GM12891 (cell line): ENCODE results near the gene ARHGAP11A.

Experiments
- DNase-seq: peaks from one replicate; pipeline ENCODE4 v3.0.0; 2011; ENCODE audit warnings: low spot score; ENCODE audit not compliant: insufficient read length
- FAIRE-seq: peaks from 2 replicates; lab custom pipeline; 2011; peaks lifted over from hg19 to GRCh38; lab: Jason Lieb, UNC
- PAX5 ChIP-seq: IDR thresholded peaks from 2 replicates; pipeline ENCODE4 v1.6.1; 2011; ENCODE audit warnings: low read length, moderate library complexity, mild to moderate bottlenecking; ENCODE audit not compliant: insufficient read depth, severe bottlenecking
- POLR2A ChIP-seq: IDR thresholded peaks from 2 replicates; pipeline ENCODE4 v1.6.1; 2011; ENCODE audit warnings: low read depth, low read length, control low read depth
- POLR2AphosphoS5 ChIP-seq: IDR thresholded peaks from 2 replicates; pipeline ENCODE4 v1.6.1; 2011; ENCODE audit warnings: low read depth, low read length, control low read depth
- POU2F2 ChIP-seq: IDR thresholded peaks from 2 replicates; pipeline ENCODE4 v1.6.1; 2011; ENCODE audit warnings: low read depth, mild to moderate bottlenecking, control low read depth, low read length, moderate library complexity
- SPI1 ChIP-seq: IDR thresholded peaks from 2 replicates; pipeline ENCODE4 v1.6.1; 2011; ENCODE audit warnings: low read depth, low read length, control low read depth
- TAF1 ChIP-seq: IDR thresholded peaks from 2 replicates; pipeline ENCODE4 v1.6.1; 2011; ENCODE audit warnings: low read depth, low read length, control low read depth

The ARHGAP11A gene

DNA sequence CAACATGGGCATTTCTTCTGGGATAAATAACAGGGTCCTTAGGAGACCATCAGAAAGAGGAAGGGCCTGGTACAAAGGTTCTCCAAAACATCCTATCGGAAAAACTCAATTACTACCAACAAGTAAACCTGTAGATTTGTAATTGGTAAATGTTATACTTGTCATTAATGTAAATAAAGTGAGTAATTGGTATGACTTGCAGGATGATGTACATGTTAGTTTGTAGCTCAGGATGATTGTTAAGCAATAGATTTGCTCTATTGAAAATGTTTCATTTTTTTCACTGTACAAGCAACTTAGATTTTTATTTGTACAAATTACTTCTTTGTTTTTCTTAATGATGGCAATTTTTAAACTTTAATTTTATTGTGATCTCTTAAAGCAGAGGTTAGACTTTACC, 22.4 kb downstream of the ARHGAP11A start:
- FAIRE-seq (no peak), DNase-seq (no peak)
- TF ChIP-seq POLR2A (no peak), SPI1 (no peak), PAX5 (no peak), POLR2AphosphoS5 (no peak), POU2F2 (no peak), TAF1 (no peak)

DNA sequence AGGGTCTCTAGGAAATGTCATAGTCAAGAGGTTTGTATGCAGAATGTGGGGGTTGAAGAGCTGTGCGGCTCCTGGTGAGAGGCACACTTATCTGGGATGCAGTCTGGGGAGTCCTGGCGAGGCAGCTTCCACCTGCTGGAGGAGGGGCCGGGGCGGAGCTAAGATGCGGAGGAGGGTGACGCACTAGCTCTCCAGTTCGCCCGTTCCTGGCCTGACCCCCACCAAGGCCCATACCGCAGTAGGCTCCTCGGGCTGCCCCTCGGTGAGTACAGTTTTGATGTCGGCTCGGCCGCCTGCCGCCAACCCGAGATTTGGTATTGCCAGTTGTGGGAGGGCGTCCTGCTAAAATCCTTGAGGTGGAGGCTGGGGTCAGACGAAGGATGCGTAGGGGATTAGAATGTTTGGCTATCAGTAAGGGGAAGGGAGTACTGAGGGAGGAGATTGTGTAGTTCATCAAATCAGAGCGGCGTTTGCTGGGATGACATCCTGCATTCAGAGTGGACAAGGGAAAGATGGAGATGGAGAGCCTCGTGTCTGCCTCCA, 26.3 kb downstream of the ARHGAP11A start, which contains the start of gene SCG5:
Gene SCG5, plus strand, starts transcription at position 194 of the 543 bp plus-strand sequence. CDS start 1,883 bp downstream, outside the sequence.
- DNase-seq (no peak), FAIRE-seq (no peak)
- TF ChIP-seq POLR2A = no peak
- TF ChIP-seq POU2F2 = no peak
- TF ChIP-seq TAF1 = no peak
- TF ChIP-seq SPI1 = no peak
- TF ChIP-seq POLR2AphosphoS5 = peak; percentile 44; the same call in 1 of the 2 replicates

- no peak for FAIRE-seq
- no peak for DNase-seq
- TF ChIP-seq TAF1 = no peak
- no peak for TF ChIP-seq POLR2AphosphoS5
- no peak for TF ChIP-seq POU2F2
- no peak for TF ChIP-seq POLR2A
- TF ChIP-seq SPI1 = no peak
- TF ChIP-seq PAX5 = no peak
Observed at GRCh38 chr15:32642667-32643435, 27.5 kb downstream of the ARHGAP11A start.

- TF ChIP-seq POU2F2 (no peak), POLR2A (no peak), POLR2AphosphoS5 (no peak), SPI1 (no peak), PAX5 (no peak), TAF1 (no peak)
- DNase-seq (no peak), FAIRE-seq (no peak)
Observed at GRCh38 chr15:32643907-32644445, 28.7 kb downstream of the ARHGAP11A start.

DNA sequence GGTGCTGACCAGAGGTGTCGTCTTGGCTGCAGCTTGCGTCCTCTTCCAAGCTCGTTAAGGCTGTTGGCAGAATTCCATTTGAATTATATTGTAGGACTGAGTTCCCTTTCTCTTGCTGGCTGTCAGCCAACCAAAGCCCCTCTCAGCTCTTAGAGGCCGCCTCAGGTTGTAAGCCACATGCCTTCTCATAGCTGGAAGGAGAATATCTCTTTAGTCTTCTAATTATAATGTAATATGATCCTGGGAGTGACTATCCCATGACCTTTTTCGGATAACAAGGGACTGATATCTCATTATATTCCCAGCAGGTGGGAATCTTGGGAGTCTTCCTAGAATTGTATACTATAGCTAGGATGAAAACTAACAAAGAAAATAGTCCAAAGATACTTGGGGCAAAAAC, 31.0 kb downstream of the ARHGAP11A start:
- no peak for TF ChIP-seq SPI1
- TF ChIP-seq PAX5 = no peak
- TF ChIP-seq POLR2A = no peak
- no peak for TF ChIP-seq POLR2AphosphoS5
- TF ChIP-seq POU2F2 = no peak
- TF ChIP-seq TAF1 = no peak
- FAIRE-seq (no peak), DNase-seq (no peak)

- DNase-seq (no peak), FAIRE-seq (no peak)
- TF ChIP-seq SPI1 (no peak), TAF1 (no peak), POU2F2 (no peak), PAX5 (no peak), POLR2AphosphoS5 (no peak), POLR2A (no peak)
Observed at GRCh38 chr15:32649342-32649741, 34.0 kb downstream of the ARHGAP11A start.

DNA sequence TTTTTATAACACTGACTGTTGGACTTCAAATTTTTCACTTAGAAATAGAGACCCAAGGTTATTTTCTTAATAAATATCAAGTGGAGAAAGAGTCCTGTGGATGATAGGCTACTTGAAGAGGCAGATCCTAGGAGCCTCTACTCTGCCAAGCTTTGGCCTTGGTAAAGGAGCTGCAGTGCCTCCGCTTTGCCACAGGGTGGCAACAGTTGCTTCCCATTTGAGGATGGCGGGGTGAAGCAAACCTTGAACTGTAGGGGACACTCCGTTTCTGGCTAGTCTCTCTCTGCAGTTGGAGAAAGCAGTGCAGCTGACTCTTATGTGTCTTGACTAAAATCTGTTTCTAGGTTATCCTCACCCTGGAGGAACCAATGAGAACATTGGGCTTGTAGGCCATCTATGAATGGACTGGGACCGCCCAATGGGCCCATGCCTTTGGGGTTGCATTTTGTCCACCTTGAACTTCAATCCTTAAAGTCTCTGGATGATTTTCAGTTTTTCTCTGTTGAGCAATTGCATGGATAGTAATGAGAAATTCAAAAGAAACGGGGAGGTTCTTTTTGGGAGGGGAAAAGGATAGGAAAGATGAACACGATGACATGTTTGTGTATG, 36.0 kb downstream of the ARHGAP11A start:
- peak; percentile 58 for DNase-seq
- peak; percentile 45 for FAIRE-seq
- no peak for TF ChIP-seq SPI1
- no peak for TF ChIP-seq POLR2A
- no peak for TF ChIP-seq POU2F2
- TF ChIP-seq PAX5 = no peak
- no peak for TF ChIP-seq TAF1

DNA sequence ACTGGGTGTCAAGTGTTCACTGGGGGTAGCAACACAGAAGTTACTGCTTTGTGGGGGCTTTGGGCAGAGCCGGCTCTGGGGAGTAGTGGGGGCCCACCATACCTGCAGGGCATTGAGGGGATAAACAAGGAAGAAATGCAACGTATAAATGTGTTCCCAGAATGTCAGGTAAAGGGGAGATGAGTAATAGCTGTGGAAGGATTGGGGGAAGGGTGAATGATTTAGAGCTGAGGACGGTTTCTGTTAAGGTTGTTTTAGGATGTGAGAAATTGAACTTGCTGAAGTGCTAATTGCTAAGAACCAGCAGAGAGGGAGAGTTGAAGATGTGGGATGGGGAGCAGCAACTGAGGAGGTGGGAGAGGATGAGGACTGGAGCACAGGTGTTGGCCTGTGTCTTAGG, 36.9 kb downstream of the ARHGAP11A start:
- FAIRE-seq (no peak), DNase-seq (no peak)
- TF ChIP-seq POLR2AphosphoS5 (no peak), POU2F2 (no peak), PAX5 (no peak), TAF1 (no peak), SPI1 (no peak), POLR2A (no peak)

- DNase-seq (no peak), FAIRE-seq (no peak)
- TF ChIP-seq TAF1 = no peak
- TF ChIP-seq POLR2AphosphoS5 = no peak
- no peak for TF ChIP-seq PAX5
- TF ChIP-seq POLR2A = no peak
- no peak for TF ChIP-seq POU2F2
- no peak for TF ChIP-seq SPI1
Observed at GRCh38 chr15:32656091-32656490, 40.8 kb downstream of the ARHGAP11A start.

DNA sequence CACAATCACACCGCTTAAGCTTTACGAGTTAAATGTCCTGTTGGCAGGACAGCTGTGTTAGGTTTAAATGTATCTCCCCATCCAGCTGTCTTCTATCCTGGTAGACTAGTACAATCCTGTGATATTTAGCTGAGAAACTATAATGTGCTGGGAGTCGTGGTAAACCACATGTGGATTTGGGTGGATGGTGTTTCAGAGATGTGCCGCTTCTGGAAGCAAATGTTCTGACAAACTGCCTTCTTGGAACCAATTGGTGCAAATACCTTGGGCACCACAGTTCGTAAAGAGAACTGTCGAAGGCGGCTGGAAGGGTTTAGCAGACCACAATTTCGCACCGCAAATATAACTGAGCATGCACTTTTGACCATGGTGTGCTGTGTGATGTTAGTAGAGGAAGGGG, 41.2 kb downstream of the ARHGAP11A start:
- DNase-seq (no peak), FAIRE-seq (no peak)
- TF ChIP-seq TAF1 (no peak), POLR2AphosphoS5 (no peak), PAX5 (no peak), SPI1 (no peak), POLR2A (no peak)
